WI38 (cell line): Measurements from ENCODE around the gene UST.
"Not testable (repeated sequence)": the region's sequence is repeated elsewhere in the genome, so short reads cannot be mapped to it uniquely, and the experiment has no call there.

Experiments
- H3K4me3 ChIP-seq: 2 replicates; pipeline ENCODE4 v1.5.1; 2011; ENCODE audit warnings: low read depth, mild to moderate bottlenecking, control low read depth, low read length
- TF ChIP-seq, protein P1 (sequence below): IDR thresholded peaks from 2 replicates; pipeline ENCODE4 v1.5.1; 2012; ENCODE audit warnings: low read depth, mild to moderate bottlenecking, control low read depth, low read length

The UST gene

GRCh38 chr6:148971031-148971927 is 224.4 kb downstream of the UST start:
- H3K4me3 ChIP-seq: no peak overlapping the region
- TF ChIP-seq, protein P1, sequence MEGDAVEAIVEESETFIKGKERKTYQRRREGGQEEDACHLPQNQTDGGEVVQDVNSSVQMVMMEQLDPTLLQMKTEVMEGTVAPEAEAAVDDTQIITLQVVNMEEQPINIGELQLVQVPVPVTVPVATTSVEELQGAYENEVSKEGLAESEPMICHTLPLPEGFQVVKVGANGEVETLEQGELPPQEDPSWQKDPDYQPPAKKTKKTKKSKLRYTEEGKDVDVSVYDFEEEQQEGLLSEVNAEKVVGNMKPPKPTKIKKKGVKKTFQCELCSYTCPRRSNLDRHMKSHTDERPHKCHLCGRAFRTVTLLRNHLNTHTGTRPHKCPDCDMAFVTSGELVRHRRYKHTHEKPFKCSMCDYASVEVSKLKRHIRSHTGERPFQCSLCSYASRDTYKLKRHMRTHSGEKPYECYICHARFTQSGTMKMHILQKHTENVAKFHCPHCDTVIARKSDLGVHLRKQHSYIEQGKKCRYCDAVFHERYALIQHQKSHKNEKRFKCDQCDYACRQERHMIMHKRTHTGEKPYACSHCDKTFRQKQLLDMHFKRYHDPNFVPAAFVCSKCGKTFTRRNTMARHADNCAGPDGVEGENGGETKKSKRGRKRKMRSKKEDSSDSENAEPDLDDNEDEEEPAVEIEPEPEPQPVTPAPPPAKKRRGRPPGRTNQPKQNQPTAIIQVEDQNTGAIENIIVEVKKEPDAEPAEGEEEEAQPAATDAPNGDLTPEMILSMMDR: no peak

DNA sequence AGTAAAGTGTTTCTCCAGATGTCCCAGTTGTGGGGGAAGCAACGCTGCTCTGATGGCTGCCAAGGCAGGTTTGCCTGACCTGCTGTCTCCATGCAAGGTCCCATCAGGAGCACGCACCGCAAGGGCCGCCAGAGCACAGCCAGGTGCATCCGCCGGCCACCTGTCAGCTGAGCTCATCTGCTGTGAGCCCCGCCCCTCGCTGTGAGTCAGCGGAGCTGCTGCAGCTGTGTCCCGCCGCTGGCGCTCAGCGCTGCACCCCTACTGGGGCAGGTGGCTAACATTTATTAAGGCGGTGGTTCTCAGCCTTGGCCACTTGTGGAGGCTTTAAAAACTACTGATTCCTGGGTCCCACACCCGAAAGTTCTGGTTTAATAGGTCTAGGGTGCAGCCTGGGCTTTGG is 225.7 kb downstream of the UST start:
- TF ChIP-seq, protein P1: no peak
- no peak overlapping the region for H3K4me3 ChIP-seq

GRCh38 chr6:148973538-148974208 is 226.8 kb downstream of the UST start:
- TF ChIP-seq, protein P1: peak; percentile 40
- no peak overlapping the region for H3K4me3 ChIP-seq

- no peak overlapping the region for H3K4me3 ChIP-seq
- TF ChIP-seq, protein P1: no peak
Measured at GRCh38 chr6:148974351-148974750, 227.5 kb downstream of the UST start.

DNA sequence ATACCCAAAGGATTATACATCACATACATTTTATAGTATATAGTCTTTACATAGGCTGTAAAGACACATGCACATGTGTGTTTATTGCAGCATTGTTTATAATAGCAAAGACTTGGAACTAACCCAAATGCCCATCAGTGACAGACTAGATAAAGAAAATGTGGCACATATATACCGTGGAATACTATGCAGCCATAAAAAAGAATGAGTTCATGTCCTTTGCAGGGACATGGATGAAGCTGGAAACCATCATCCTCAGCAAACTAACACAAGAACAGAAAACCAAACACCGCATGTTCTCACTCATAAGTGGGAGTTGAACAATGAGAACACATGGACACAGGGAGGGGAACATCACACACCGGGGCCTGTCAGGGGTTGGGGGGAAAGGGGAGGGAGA is 231.5 kb downstream of the UST start:
- H3K4me3 ChIP-seq: not testable (repeated sequence)

GRCh38 chr6:148979014-148979901 is 232.4 kb downstream of the UST start:
- TF ChIP-seq, protein P1: no peak
- H3K4me3 ChIP-seq: no peak overlapping the region

GRCh38 chr6:148980234-148980633 is 233.4 kb downstream of the UST start:
- H3K4me3 ChIP-seq: no peak overlapping the region
- TF ChIP-seq, protein P1: no peak
